ENCODE data around the gene DNM3. TPM values are rescaled to one million over a fixed set of nuclear protein-coding genes. Genes with fewer than 3 reads are reported as not detected.

DNM3 gene
- total RNA-seq, 2 experiments from 2014 or later: 1.7 to 2.2 TPM

- H3K9me3 Mint-ChIP-seq (ENCODE audit: low read depth): no peaks in the 10 kb centered on the region
Observed at GRCh38 chr1:172135076-172135672, 293.9 kb downstream of the DNM3 start.

GRCh38 chr1:172135978-172136610 is 294.8 kb downstream of the DNM3 start:
- no peak overlapping the region for H3K27ac Mint-ChIP-seq
- no peak overlapping the region for H3K4me3 Mint-ChIP-seq
- DNase-seq (no peak), ATAC-seq (no peak)
- CTCF ChIA-PET: no interaction called here
- no peaks in the 10 kb centered on the region for H3K27me3 Mint-ChIP-seq
- peaks cover 20% of the 10 kb centered on the region for H3K4me1 Mint-ChIP-seq
- peaks cover 8% of the 10 kb centered on the region for H3K36me3 Mint-ChIP-seq
- H3K9me3 Mint-ChIP-seq (ENCODE audit: low read depth): no peaks in the 10 kb centered on the region

More at GRCh38 chr1:172135076-172135672, 293.9 kb downstream of the DNM3 start:
- H3K27ac Mint-ChIP-seq: no peak overlapping the region
- no peak for ATAC-seq
- no peak for DNase-seq
- H3K36me3 Mint-ChIP-seq: peaks cover 8% of the 10 kb centered on the region
- H3K27me3 Mint-ChIP-seq: no peaks in the 10 kb centered on the region
- no peak overlapping the region for H3K4me3 Mint-ChIP-seq
- peaks cover 20% of the 10 kb centered on the region for H3K4me1 Mint-ChIP-seq
- CTCF ChIA-PET: interaction anchor here (0.8 to 1.7 kb wide), 3 partner anchors 8 to 246 kb away, joined by 3 to 5 read pairs (median 3); no protein-coding TSS in a partner anchor

GRCh38 chr1:172136925-172137324 is 295.6 kb downstream of the DNM3 start:
- CTCF ChIA-PET: no interaction called here
- H3K36me3 Mint-ChIP-seq: peaks cover 8% of the 10 kb centered on the region
- H3K4me1 Mint-ChIP-seq: peaks cover 20% of the 10 kb centered on the region
- no peaks in the 10 kb centered on the region for H3K27me3 Mint-ChIP-seq
- no peak for ATAC-seq
- H3K4me3 Mint-ChIP-seq: no peak overlapping the region
- H3K9me3 Mint-ChIP-seq (ENCODE audit: low read depth): no peaks in the 10 kb centered on the region
- H3K27ac Mint-ChIP-seq: no peak overlapping the region
- DNase-seq: no peak

- CTCF ChIA-PET: no interaction called here
- Mint-ChIP-seq H3K9me3 (ENCODE audit: low read depth) (no peaks in the 10 kb centered on the region), H3K27ac (no peak overlapping the region), H3K27me3 (no peaks in the 10 kb centered on the region), H3K4me3 (no peak overlapping the region), H3K36me3 (peaks cover 8% of the 10 kb centered on the region), H3K4me1 (peaks cover 20% of the 10 kb centered on the region)
- ATAC-seq (no peak), DNase-seq (no peak)
Observed at GRCh38 chr1:172137703-172138454, 296.6 kb downstream of the DNM3 start.

GRCh38 chr1:172138634-172139033 is 297.3 kb downstream of the DNM3 start:
- CTCF ChIA-PET: no interaction called here
- H3K27me3 Mint-ChIP-seq: no peaks in the 10 kb centered on the region
- no peaks in the 10 kb centered on the region for H3K9me3 Mint-ChIP-seq (ENCODE audit: low read depth)
- ATAC-seq: no peak
- no peak overlapping the region for H3K4me3 Mint-ChIP-seq
- no peak for DNase-seq
- H3K4me1 Mint-ChIP-seq: peaks cover 15% of the 10 kb centered on the region
- H3K36me3 Mint-ChIP-seq: peaks cover 10% of the 10 kb centered on the region
- no peak overlapping the region for H3K27ac Mint-ChIP-seq

- H3K4me3 Mint-ChIP-seq: no peak overlapping the region
- peaks cover 8% of the 10 kb centered on the region for H3K36me3 Mint-ChIP-seq
- no peak for ATAC-seq
- CTCF ChIA-PET: no interaction called here
- H3K27me3 Mint-ChIP-seq: no peaks in the 10 kb centered on the region
- no peaks in the 10 kb centered on the region for H3K9me3 Mint-ChIP-seq (ENCODE audit: low read depth)
- no peak for DNase-seq
- no peak overlapping the region for H3K27ac Mint-ChIP-seq
- peaks cover 9% of the 10 kb centered on the region for H3K4me1 Mint-ChIP-seq
Observed at GRCh38 chr1:172139196-172139595, 297.9 kb downstream of the DNM3 start.

- H3K9me3 Mint-ChIP-seq (ENCODE audit: low read depth): no peaks in the 10 kb centered on the region
- CTCF ChIA-PET: no interaction called here
Observed at GRCh38 chr1:172140072-172140471, 298.8 kb downstream of the DNM3 start.

GRCh38 chr1:172140591-172140990 is 299.3 kb downstream of the DNM3 start:
- DNase-seq: no peak
- Mint-ChIP-seq H3K4me3 (no peak overlapping the region), H3K27ac (no peak overlapping the region), H3K9me3 (ENCODE audit: low read depth) (no peaks in the 10 kb centered on the region), H3K4me1 (peaks cover 8% of the 10 kb centered on the region), H3K27me3 (no peaks in the 10 kb centered on the region), H3K36me3 (peaks cover 4% of the 10 kb centered on the region)
- no peak for ATAC-seq
- CTCF ChIA-PET: no interaction called here

More at GRCh38 chr1:172140072-172140471, 298.8 kb downstream of the DNM3 start:
- Mint-ChIP-seq H3K27ac (no peak overlapping the region), H3K36me3 (peaks cover 3% of the 10 kb centered on the region), H3K4me3 (no peak overlapping the region), H3K27me3 (no peaks in the 10 kb centered on the region), H3K4me1 (peaks cover 5% of the 10 kb centered on the region)
- DNase-seq (no peak), ATAC-seq (no peak)

- ATAC-seq (no peak), DNase-seq (no peak)
- H3K27me3 Mint-ChIP-seq: no peaks in the 10 kb centered on the region
- H3K27ac Mint-ChIP-seq: no peak overlapping the region
- peaks cover 8% of the 10 kb centered on the region for H3K36me3 Mint-ChIP-seq
- H3K4me3 Mint-ChIP-seq: no peak overlapping the region
- CTCF ChIA-PET: interaction anchor here (0.7 kb wide), 1 partner anchor 31 kb away, joined by 3 read pairs; no protein-coding TSS in a partner anchor
- peaks cover 10% of the 10 kb centered on the region for H3K4me1 Mint-ChIP-seq
- no peaks in the 10 kb centered on the region for H3K9me3 Mint-ChIP-seq (ENCODE audit: low read depth)
Observed at GRCh38 chr1:172141341-172141881, 300.1 kb downstream of the DNM3 start.

GRCh38 chr1:172142324-172142723 is 301.0 kb downstream of the DNM3 start:
- H3K27me3 Mint-ChIP-seq: no peaks in the 10 kb centered on the region
- ATAC-seq (no peak), DNase-seq (no peak)
- peaks cover 2% of the 10 kb centered on the region for H3K9me3 Mint-ChIP-seq (ENCODE audit: low read depth)
- H3K36me3 Mint-ChIP-seq: peaks cover 8% of the 10 kb centered on the region
- H3K4me3 Mint-ChIP-seq: no peak overlapping the region
- CTCF ChIA-PET: interaction anchor here (0.7 to 1.4 kb wide), 2 partner anchors 8 to 30 kb away, joined by 3 read pairs; no protein-coding TSS in a partner anchor
- peaks cover 10% of the 10 kb centered on the region for H3K4me1 Mint-ChIP-seq
- no peak overlapping the region for H3K27ac Mint-ChIP-seq

GRCh38 chr1:172143384-172144055 is 302.2 kb downstream of the DNM3 start:
- no peak for DNase-seq
- Mint-ChIP-seq H3K4me3 (no peak overlapping the region), H3K9me3 (ENCODE audit: low read depth) (peaks cover 2% of the 10 kb centered on the region), H3K27ac (no peak overlapping the region), H3K36me3 (peaks cover 7% of the 10 kb centered on the region), H3K4me1 (peaks cover 10% of the 10 kb centered on the region), H3K27me3 (no peaks in the 10 kb centered on the region)
- CTCF ChIA-PET: interaction anchor here (1.4 kb wide), 1 partner anchor 9 kb away, joined by 3 read pairs; no protein-coding TSS in a partner anchor
- no peak for ATAC-seq

- CTCF ChIA-PET: interaction anchor here (0.6 kb wide), 1 partner anchor 19 kb away, joined by 4 read pairs; no protein-coding TSS in a partner anchor
- Mint-ChIP-seq H3K4me1 (peaks cover 10% of the 10 kb centered on the region), H3K4me3 (no peak overlapping the region), H3K9me3 (ENCODE audit: low read depth) (peaks cover 2% of the 10 kb centered on the region), H3K27me3 (no peaks in the 10 kb centered on the region), H3K27ac (no peak overlapping the region), H3K36me3 (peaks cover 7% of the 10 kb centered on the region)
- DNase-seq: no peak
- ATAC-seq: no peak
Observed at GRCh38 chr1:172144445-172145061, 303.3 kb downstream of the DNM3 start.

Data from activated CD8-positive, alpha-beta memory T cell treated with anti-CD3 and anti-CD28 coated beads, Interleukin-2, amount 10 ng/mL, durations not matched to agents 7 days and 5 days (primary cell).